ES-I3 (cell line): ENCODE data around the gene CMTR1.
"Not testable (repeated sequence)": the region's sequence is repeated elsewhere in the genome, so short reads cannot be mapped to it uniquely, and the experiment has no call there.

Experiments
- H3K36me3 ChIP-seq: 2 replicates; pipeline ENCODE4 v1.6.1; 2013; ENCODE audit warnings: mild to moderate bottlenecking, low read length, control low read depth, moderate library complexity; ENCODE audit not compliant: insufficient read depth
- H3K4me1 ChIP-seq: 2 replicates; pipeline ENCODE4 v1.6.1; 2013; ENCODE audit warnings: mild to moderate bottlenecking, control low read depth, low read length; ENCODE audit not compliant: insufficient read depth
- H3K9ac ChIP-seq: 2 replicates; pipeline ENCODE4 v1.6.1; 2013; ENCODE audit warnings: low read depth, mild to moderate bottlenecking, low read length, moderate library complexity
- H3K9me3 ChIP-seq: 2 replicates; pipeline ENCODE4 v1.6.1; 2013; ENCODE audit warnings: mild to moderate bottlenecking, low read length, moderate library complexity; ENCODE audit not compliant: control insufficient read depth, insufficient read depth

CMTR1 gene

GRCh38 chr6:37432916-37433656 lies at the start of gene CMTR1:
CMTR1 (plus strand) TSS chr6:37433221; CDS start chr6:37435630, 2,409 bp downstream.
- no peaks in the 10 kb centered on the region for H3K9me3 ChIP-seq
- H3K9ac ChIP-seq = peak within 1 kb of the TSS; percentile 74
- peaks cover 4% of the 10 kb centered on the region for H3K4me1 ChIP-seq
- peaks cover 4% of the 10 kb centered on the region for H3K36me3 ChIP-seq

- Histone ChIP-seq H3K4me1 (no peaks in the 10 kb centered on the region), H3K9me3 (no peaks in the 10 kb centered on the region), H3K9ac (no peak overlapping the region), H3K36me3 (peaks cover 20% of the 10 kb centered on the region)
Measured at GRCh38 chr6:37388578-37388977, 44.4 kb upstream of the CMTR1 start.

GRCh38 chr6:37389857-37390256 lies 43.2 kb upstream of the CMTR1 start:
- Histone ChIP-seq H3K9me3 (no peaks in the 10 kb centered on the region), H3K4me1 (no peaks in the 10 kb centered on the region), H3K36me3 (peaks cover 20% of the 10 kb centered on the region), H3K9ac (no peak overlapping the region)

GRCh38 chr6:37391120-37391519 lies 41.9 kb upstream of the CMTR1 start:
- Histone ChIP-seq H3K4me1 (no peaks in the 10 kb centered on the region), H3K9me3 (no peaks in the 10 kb centered on the region), H3K9ac (no peak overlapping the region), H3K36me3 (peaks cover 20% of the 10 kb centered on the region)

- no peaks in the 10 kb centered on the region for H3K4me1 ChIP-seq
Measured at GRCh38 chr6:37392821-37393220, 40.2 kb upstream of the CMTR1 start.

GRCh38 chr6:37393381-37393929 lies 39.6 kb upstream of the CMTR1 start:
- Histone ChIP-seq H3K4me1 (no peaks in the 10 kb centered on the region), H3K9ac (no peak overlapping the region)

More at GRCh38 chr6:37392821-37393220, 40.2 kb upstream of the CMTR1 start:
- Histone ChIP-seq H3K9me3 (no peaks in the 10 kb centered on the region), H3K36me3 (peaks cover 15% of the 10 kb centered on the region), H3K9ac (no peak overlapping the region)

GRCh38 chr6:37396571-37397180 lies 36.3 kb upstream of the CMTR1 start:
- Histone ChIP-seq H3K4me1 (no peaks in the 10 kb centered on the region), H3K9ac (no peak overlapping the region), H3K36me3 (peaks cover 4% of the 10 kb centered on the region; the same call in 1 of the 2 replicates), H3K9me3 (no peaks in the 10 kb centered on the region)

More at GRCh38 chr6:37393381-37393929, 39.6 kb upstream of the CMTR1 start:
- Histone ChIP-seq H3K9me3 (no peaks in the 10 kb centered on the region), H3K36me3 (peaks cover 15% of the 10 kb centered on the region)

- Histone ChIP-seq H3K9ac (no peak overlapping the region), H3K4me1 (no peaks in the 10 kb centered on the region), H3K36me3 (no peaks in the 10 kb centered on the region), H3K9me3 (no peaks in the 10 kb centered on the region)
Measured at GRCh38 chr6:37399131-37399530, 33.9 kb upstream of the CMTR1 start.

- H3K4me1 ChIP-seq = no peaks in the 10 kb centered on the region
- H3K9ac ChIP-seq = no peak overlapping the region
- no peaks in the 10 kb centered on the region for H3K36me3 ChIP-seq
- H3K9me3 ChIP-seq = no peaks in the 10 kb centered on the region
Measured at GRCh38 chr6:37399795-37400490, 33.1 kb upstream of the CMTR1 start.

GRCh38 chr6:37401658-37402057 lies 31.4 kb upstream of the CMTR1 start:
- H3K4me1 ChIP-seq, H3K9ac ChIP-seq, H3K9me3 ChIP-seq, H3K36me3 ChIP-seq: not testable (repeated sequence)

GRCh38 chr6:37406726-37407341 lies 26.2 kb upstream of the CMTR1 start:
- no peaks in the 10 kb centered on the region for H3K4me1 ChIP-seq
- H3K9ac ChIP-seq = no peak overlapping the region
- H3K36me3 ChIP-seq = no peaks in the 10 kb centered on the region
- H3K9me3 ChIP-seq = no peaks in the 10 kb centered on the region

- Histone ChIP-seq H3K4me1 (no peaks in the 10 kb centered on the region), H3K36me3 (no peaks in the 10 kb centered on the region), H3K9me3 (no peaks in the 10 kb centered on the region), H3K9ac (no peak overlapping the region)
Measured at GRCh38 chr6:37407948-37408347, 25.1 kb upstream of the CMTR1 start.

GRCh38 chr6:37409501-37409900 lies 23.5 kb upstream of the CMTR1 start:
- Histone ChIP-seq H3K9ac (no peak overlapping the region), H3K9me3 (no peaks in the 10 kb centered on the region), H3K36me3 (no peaks in the 10 kb centered on the region), H3K4me1 (no peaks in the 10 kb centered on the region)

GRCh38 chr6:37417393-37417792 lies 15.6 kb upstream of the CMTR1 start:
- Histone ChIP-seq H3K9me3 (no peaks in the 10 kb centered on the region), H3K9ac (no peak overlapping the region), H3K4me1 (no peaks in the 10 kb centered on the region)

More at GRCh38 chr6:37417393-37417792, 15.6 kb upstream of the CMTR1 start:
- no peaks in the 10 kb centered on the region for H3K36me3 ChIP-seq
